KBM-7 (cell line): Measurements from ENCODE around the gene TACSTD2.
"Not testable (repeated sequence)": the region's sequence is repeated elsewhere in the genome, so short reads cannot be mapped to it uniquely, and the experiment has no call there.

Experiments used
- DNase-seq: peaks from one replicate; pipeline ENCODE4 v3.0.0-alpha.2; 2015
- in situ Hi-C: fragments of 300-500 bp; cut with MboI; formaldehyde crosslinking; loops from 2 replicates; pipeline ENCODE4 v1.14.3; 2020; ENCODE audit warnings: low sequenced_read_pairs, low pct_unique_long_range_greater_than_20kb, mixed read lengths

Gene TACSTD2

DNA sequence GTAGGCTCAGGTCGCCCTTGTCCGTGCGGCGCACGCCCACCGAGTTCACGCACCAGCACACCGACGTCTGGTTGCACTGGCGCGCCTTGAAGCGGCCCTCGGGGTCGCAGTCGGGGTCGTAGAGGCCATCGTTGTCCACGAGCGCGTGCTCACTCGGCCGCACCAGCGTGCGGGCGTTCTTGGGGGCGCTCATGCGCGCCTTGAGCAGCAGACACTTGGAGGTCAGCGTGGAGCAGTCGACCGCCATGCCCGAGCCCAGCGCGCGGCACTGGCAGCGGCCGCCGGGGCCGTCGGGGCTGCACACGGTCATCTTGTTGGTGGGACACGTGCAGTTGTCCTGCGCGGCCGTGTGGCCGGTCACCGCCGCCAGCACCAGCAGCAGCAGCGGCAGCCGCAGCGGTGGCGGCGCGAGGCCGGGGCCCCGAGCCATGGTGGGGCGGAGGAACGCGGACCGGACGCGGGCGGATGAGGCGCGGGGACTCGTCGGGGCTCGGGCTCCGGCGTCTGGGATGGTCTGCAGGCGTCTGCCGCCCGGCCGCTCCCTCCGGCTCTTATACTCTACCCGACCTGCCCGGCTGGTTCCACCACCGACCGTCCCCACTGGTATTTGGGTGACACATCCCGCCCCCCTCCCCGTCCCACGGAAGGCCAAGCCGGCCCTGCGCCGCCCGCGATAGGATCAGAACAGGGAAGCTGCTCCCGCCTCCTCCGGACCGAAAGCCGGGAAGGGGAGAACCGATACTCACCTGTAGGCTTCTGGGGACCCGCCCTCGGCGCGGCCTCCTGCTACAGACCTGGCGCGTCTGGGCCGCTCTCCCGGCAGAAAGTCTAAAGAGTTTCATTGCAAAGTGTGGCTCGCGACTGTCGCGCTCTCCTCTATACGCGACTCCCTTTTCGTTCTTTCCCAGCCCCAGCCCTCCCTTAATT is at the start of gene TACSTD2:
TSS of gene TACSTD2 (minus strand) at position 526 of the 927 bp plus-strand sequence. CDS start at position 430, 96 bp downstream.
- DNase-seq, result no peak
- in situ Hi-C loops, result no loop called here

GRCh38 chr1:58626293-58626692 is 49.2 kb upstream of the TACSTD2 start:
- in situ Hi-C loops, result no loop called here
- no peak for DNase-seq

DNA sequence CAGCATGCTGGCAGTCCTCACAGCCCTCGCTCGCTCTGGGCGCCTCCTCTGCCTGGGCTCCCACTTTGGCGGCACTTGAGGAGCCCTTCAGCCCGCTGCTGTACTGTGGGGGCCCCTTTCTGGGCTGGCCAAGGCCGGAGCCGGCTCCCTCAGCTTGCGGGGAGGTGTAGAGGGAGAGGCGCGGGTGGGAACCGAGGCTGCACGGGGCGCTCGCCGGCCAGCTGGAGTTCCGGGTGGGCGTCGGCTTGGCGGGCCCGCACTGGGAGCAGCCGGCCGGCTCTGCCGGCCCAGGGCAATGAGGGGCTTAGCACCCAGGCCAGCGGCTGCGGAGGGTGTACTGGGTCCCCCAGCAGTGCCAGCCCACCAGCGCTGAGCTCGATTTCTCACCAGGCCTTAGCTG is 46.2 kb upstream of the TACSTD2 start:
- DNase-seq, in situ Hi-C loops: not testable (repeated sequence)

DNA sequence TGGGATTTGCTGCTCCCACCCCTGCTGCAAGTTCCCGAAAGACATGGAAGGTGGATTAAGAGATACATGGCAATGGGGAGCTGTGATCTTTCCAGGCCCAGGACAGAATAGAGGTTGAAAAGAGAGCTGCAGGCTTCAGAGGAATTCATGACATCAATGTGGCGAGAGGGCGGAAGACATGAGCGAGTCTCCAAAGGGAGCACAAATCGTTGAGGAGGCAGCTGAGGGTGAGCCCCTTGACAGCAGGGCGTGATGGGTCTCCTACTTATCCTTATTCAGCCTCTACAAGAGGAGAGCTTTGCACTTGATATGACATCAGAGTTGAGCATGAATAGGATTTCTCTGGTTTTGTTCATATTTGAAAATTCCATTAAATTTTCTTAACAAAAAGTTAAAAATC is 45.5 kb upstream of the TACSTD2 start:
- in situ Hi-C loops, result no loop called here
- DNase-seq, result no peak

- in situ Hi-C loops, result no loop called here
These were observed 44.3 kb upstream of the TACSTD2 start for GRCh38 chr1:58621391-58621790.

GRCh38 chr1:58620926-58621325 is 43.9 kb upstream of the TACSTD2 start:
- in situ Hi-C loops, result no loop called here
- DNase-seq, result peak; percentile 14

More at GRCh38 chr1:58621391-58621790, 44.3 kb upstream of the TACSTD2 start:
- DNase-seq, result peak; percentile 56

DNA sequence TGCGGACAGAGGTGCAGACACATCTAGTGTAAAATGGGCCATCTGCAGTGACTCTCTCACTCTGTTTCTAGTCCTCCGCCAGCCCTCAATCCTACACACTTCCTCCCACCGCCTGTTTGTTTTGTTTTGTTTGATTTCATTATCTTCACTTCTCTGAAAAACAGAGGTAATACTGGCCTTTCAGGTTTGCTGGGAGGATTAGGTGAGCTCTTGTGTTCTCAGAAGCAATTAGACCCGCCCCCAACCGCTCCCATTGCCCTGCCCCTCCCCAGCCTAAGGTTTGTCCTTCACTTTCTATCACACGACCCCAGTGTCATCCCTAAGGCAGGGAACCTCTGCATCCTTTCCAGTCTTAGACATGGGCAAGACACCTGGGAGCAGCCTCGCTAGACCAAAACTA is 43.2 kb upstream of the TACSTD2 start:
- no peak for DNase-seq
- in situ Hi-C loops, result no loop called here

GRCh38 chr1:58619286-58620054 is 42.4 kb upstream of the TACSTD2 start:
- DNase-seq, result peak; percentile 14

GRCh38 chr1:58618303-58618702 is 41.3 kb upstream of the TACSTD2 start:
- peak; percentile 20 for DNase-seq
- in situ Hi-C loops, result no loop called here

More at GRCh38 chr1:58619286-58620054, 42.4 kb upstream of the TACSTD2 start:
- in situ Hi-C loops, result no loop called here

DNA sequence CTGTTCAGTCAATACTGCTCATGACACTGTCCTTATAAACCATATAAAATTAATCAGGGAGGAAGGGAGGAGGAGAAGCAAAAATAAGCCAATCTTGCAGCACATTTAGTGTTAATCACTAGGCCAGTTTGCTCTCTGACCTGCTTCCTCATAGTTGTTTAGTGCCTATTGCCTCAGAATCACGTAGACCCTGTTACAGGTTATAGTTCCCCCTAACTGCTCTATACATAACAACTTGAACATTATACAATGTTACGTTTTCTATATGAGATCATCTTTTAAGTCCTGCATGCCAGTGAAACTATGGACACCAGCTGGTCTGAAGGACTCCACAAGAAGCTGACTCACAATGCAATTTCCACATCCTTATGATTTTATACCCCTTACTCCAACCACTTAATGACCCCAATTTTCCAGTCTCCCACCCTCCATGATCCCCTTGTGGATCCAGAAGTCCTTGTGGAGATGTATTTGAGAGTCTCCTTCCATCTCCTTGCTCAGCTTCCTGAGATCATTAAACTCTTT is 34.9 kb upstream of the TACSTD2 start:
- in situ Hi-C loops, result no loop called here
- DNase-seq, result no peak

GRCh38 chr1:58608945-58609344 is 31.9 kb upstream of the TACSTD2 start:
- DNase-seq, result no peak
- in situ Hi-C loops, result no loop called here

DNA sequence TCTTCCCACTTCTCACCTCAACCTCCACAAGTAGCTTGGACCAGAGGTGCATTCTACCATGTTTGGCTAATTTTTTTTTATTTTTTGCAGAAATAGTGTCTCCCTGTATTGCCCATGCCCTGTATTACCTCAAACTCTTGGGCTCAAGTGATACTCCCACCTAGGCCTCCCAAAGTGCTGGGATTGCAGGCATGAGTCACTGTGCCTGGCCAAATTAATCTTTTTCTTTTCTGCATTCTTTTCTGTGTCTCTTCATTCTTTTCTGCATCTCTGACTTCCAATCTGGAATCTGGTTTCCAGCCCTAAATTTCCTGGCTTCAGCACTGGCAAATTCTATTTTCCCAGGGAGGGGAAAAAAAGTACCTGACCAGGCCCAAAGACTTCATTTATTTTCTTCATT is 31.2 kb upstream of the TACSTD2 start:
- no peak for DNase-seq
- in situ Hi-C loops, result no loop called here

GRCh38 chr1:58607391-58607790 is 30.3 kb upstream of the TACSTD2 start:
- DNase-seq, result no peak
- in situ Hi-C loops, result no loop called here

GRCh38 chr1:58601921-58602320 is 24.9 kb upstream of the TACSTD2 start:
- DNase-seq, in situ Hi-C loops: not testable (repeated sequence)

DNA sequence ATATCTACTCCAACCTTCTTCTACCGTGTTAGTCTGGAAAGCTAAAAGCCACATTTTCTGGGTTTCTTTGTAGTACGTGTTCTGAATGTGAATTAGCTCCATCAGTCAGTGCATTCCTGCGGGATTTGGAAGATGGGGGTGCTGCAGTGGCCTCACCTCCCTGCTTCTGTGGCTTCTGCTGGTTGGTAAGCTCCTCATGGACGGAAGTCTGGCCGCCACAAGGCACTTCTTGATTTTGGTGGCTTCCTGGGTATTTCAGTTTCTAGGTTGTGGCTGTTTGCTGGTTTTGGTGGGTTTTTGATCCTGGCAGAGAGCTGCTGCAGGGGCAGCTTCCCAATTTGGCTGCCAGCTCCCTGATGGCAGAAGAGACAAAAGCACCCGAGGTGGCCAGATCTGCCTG is 20.9 kb upstream of the TACSTD2 start:
- in situ Hi-C loops, result no loop called here

DNA sequence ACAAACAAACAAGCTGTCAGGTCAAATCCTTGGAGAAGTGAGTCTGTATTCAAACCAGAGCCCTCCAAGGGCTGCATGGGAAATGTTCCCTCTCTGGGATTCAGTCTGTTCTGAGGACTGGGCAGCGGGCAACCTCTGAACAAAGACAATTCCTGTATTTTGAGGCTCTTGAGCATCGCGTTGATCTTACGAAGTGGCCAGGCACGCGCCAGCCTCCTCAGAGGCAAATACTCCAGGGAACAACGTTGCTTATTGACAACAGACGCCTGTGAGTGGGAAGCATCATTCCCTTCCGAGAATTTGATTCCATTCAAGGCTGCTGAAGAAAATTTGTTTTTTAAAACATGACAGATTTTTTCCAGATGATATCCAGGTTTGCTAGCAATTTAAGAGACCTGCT is 20.0 kb upstream of the TACSTD2 start:
- in situ Hi-C loops, result no loop called here
- DNase-seq, result no peak

More for the DNA sequence above, 20.9 kb upstream of the TACSTD2 start:
- peak; percentile 52 for DNase-seq

GRCh38 chr1:58596631-58597052 is 19.6 kb upstream of the TACSTD2 start:
- DNase-seq, result no peak
- in situ Hi-C loops, result no loop called here

- in situ Hi-C loops, result no loop called here
- DNase-seq, result no peak
These were observed 17.5 kb upstream of the TACSTD2 start for GRCh38 chr1:58594546-58594945.

DNA sequence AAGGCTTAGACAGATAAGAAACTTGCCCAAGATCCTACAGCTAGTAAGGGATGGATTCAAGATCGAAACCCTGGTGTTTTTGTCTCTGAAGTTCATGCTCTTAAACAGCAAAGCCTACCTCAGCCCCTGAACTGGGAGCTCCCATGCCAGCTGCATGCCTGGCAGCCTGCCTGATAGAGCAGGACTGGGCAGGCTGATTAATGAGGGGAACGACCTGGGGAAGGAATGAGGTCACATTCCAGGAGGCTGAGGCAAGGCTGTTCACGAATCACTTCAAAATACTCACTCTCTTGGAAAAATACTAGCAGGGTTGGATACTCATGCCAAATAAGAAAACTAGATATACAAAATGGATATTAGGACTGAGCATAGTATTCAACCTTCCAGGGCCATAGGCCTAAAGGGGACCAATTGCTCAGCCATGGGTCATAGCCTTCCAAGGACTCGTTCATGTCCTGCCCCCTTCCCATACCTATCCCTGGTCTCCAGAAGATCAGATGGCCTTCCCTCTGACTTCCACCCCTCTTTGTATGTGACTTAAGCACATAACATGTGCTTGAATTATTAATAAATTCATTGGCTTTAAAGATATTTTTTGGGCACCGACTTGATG is 15.6 kb upstream of the TACSTD2 start:
- in situ Hi-C loops, result no loop called here
- DNase-seq, result no peak
